HG03159 (cell line): Measurements from ENCODE around the gene UNG.
A peak's percentile ranks its signal among the peaks of the same experiment; 100 is the strongest.

Experiments used
- ATAC-seq: cut with Tn5 transposase; IDR thresholded peaks from one replicate; pipeline ENCODE4 v1.9.1; 2021; ENCODE audit warnings: mild to moderate bottlenecking, moderate library complexity; ENCODE audit not compliant: unreplicated experiment

The UNG gene

GRCh38 chr12:109154451-109155438 lies 57.3 kb downstream of the UNG start:
- peak; percentile 88 for ATAC-seq

- no peak for ATAC-seq
Observed at GRCh38 chr12:109156036-109156435, 58.6 kb downstream of the UNG start.

GRCh38 chr12:109156586-109156985 lies 59.2 kb downstream of the UNG start:
- ATAC-seq, result no peak

- no peak for ATAC-seq
Observed at GRCh38 chr12:109157986-109158385, 60.6 kb downstream of the UNG start.

- ATAC-seq, result no peak
Observed at GRCh38 chr12:109160433-109160832, 63.0 kb downstream of the UNG start.
